Measurements from ENCODE around the gene RPLP2.

RPLP2 gene

GRCh38 chr11:862081-862661, 52.4 kb downstream of the RPLP2 start:
- no peak for DNase-seq (ENCODE audit: extremely low read depth in 1 of 2, low read depth in 1 of 2)
